Measurements from ENCODE around the gene GPSM1.
"Not testable (repeated sequence)": the region's sequence is repeated elsewhere in the genome, so short reads cannot be mapped to it uniquely, and the experiment has no call there.

The GPSM1 gene

DNA sequence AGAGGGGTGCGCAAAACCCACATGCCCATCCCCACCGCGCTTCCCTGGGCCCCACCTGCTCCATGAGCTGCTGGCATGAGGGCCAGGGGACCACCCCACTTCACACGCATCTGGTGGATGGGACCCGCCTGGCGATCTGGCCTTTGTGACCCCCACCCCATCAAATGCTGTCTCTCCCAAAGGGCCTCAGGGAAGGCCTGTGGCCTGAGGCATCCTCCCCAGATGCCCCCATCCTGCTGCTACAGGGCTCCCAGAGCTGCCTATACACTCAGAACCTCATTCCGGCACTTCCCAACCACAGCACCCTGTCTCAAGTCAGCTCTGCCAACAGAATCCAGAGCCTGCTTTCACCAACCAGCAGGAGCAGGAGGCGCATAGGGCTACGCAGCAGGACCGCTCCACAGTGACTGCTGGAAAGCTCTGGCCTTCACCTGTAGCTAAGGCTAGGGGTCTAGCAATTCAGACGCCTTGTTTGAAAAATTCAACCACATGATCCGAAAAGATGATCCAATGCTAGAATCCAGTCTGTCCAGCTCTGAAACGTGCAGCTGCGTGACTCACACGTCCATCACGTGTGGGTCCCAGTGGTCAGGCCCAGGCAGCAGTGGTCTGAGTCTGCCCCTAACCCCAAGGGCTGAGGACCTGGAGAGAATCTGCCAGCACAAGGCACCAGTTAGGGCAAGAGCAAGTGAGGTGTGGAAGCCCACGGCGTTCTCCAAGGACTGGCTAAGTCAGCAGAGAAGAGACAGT, 74.0 kb downstream of the GPSM1 start:
- DNase-seq, result no peak

GRCh38 chr9:136402067-136402466, 74.7 kb downstream of the GPSM1 start:
- DNase-seq, result no peak

DNA sequence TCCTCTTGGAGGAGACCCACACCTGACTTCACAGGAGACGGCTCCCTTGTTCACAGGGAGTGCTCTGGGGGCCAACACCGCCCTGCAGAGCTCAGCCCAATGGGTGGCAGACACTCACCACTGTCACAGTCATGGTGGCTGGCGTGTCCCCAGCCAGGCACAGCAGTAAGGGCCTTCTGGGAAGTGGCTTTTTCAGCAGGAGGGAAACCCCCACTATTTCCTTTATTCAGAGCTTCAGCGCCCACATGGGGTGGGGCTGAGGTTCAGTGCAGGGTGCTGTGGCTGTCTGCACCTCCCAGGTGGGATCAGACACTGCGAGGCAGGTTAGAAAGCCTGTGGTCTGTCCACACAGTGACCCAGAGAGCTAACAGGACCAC, 76.2 kb downstream of the GPSM1 start:
- DNase-seq, result no peak

GRCh38 chr9:136403915-136404800, 76.8 kb downstream of the GPSM1 start:
- DNase-seq, result no peak

DNA sequence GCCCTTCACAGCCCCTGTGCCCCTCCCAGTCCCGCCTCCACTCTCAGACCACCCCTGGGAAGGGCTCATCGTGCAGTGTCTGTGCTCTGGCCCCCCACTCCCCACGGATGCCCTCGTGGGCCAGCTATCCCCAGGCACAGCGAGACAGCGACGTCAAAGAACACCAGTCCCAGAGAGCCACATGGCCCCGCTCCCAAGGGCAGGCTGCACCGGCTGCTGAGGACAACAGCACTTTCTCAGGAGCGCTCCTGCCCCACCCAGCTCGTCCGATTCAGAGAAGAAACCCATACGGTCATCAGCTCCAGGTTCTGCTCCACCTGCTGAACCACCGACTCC, 77.4 kb downstream of the GPSM1 start:
- DNase-seq, result no peak

GRCh38 chr9:136405481-136405880, 78.1 kb downstream of the GPSM1 start:
- DNase-seq, result no peak

- DNase-seq, result not testable (repeated sequence)
Observed at GRCh38 chr9:136405904-136406303, 78.6 kb downstream of the GPSM1 start.

DNA sequence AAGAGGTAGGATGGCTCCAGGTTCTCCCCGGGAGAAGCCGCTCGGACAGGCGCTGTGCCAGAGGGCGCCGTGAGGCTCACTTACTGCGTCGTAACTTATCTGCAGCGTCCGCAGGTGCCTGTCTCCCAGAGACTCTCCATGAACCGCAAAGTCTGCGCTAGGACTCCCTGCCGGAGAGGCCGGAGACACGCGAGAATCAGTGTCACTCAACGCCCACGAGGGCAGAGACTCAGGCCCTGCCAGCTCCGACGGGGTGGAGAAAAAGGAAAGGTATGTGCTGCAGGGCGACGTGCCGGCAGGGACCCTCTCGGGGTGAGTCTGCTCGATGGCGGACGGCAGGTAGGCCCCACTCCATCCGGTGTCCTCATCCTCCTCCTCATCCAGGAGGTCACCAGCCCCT, 79.7 kb downstream of the GPSM1 start:
- DNase-seq, result not testable (repeated sequence)

DNA sequence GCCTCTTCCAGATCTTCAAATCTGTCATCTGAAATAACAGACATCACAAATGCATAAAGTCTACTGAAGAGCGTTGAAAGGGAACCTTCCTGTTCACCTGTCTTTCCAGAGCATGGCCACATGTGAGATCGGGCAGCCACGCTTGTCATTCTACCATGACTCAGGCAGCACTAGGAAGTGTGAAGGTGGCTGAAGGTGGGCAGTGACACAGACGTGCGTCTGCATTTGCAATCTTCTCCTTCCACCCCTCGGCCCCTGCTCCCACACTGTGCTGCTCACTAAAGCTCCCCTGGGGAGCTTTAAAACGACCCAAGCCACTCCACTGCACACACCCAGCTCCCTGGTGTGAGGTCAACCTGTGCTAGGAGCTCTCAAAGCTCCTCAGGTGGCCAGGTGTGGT, 80.6 kb downstream of the GPSM1 start:
- no peak for DNase-seq
